HepG2 (cell line): ENCODE data around the gene CCDC73. TPM values are rescaled to one million over a fixed set of nuclear protein-coding genes. Genes with fewer than 3 reads are reported as not detected.

Experiments
- ATAC-seq: fragments of 200-7000 bp; cut with Tn5 transposase; 3 replicates; pipeline ENCODE4 v1.9.1; 2020; ENCODE audit warnings: mild to moderate bottlenecking, moderate library complexity
- Bru-seq: library from RNA; stranded (reverse); fragments of 400-500 nt; gene quantifications from one replicate; lab custom pipeline; 2021; lab: Mats Ljungman, UMichigan
- BruChase-seq, 2 experiments: library from RNA; stranded (reverse); fragments of 400-500 nt; gene quantifications; one replicate each; lab custom pipeline; 2021; lab: Mats Ljungman, UMichigan
- BruUV-seq: library from RNA; stranded (reverse); fragments of 400-500 nt; replicated peaks from 2 replicates; lab custom pipeline; 2021; lab: Mats Ljungman, UMichigan
- CTCF ChIA-PET: fragments of 300-600 bp; formaldehyde crosslinking; extraction: SDS; loops from one replicate; lab custom pipeline; 2021; ENCODE audit warnings: low total read pairs, inconsistent platforms, low intra/inter-chr PET ratio; lab: Yijun Ruan, JAX
- POLR2A ChIA-PET: fragments of 350-600 bp; sonication (Branson Sonifier 250); formaldehyde crosslinking; loops from one replicate; lab custom pipeline; 2020; ENCODE audit warnings: antibody characterized with exemption, inconsistent platforms; lab: Yijun Ruan, JAX
- DNase-seq: peaks from one replicate; pipeline ENCODE4 v3.0.0-alpha.2; 2015; ENCODE audit warnings: low spot score
- FAIRE-seq: peaks from 3 replicates; lab custom pipeline; 2011; peaks lifted over from hg19 to GRCh38; lab: Jason Lieb, UNC
- H2AFZ ChIP-seq: one replicate; pipeline ENCODE4 v1.6.1; 2011; ENCODE audit warnings: low read length, inconsistent platforms
- H3K27ac ChIP-seq: fragments of 300-600 bp; 3 replicates; pipeline ENCODE4 v1.8.0; 2011; ENCODE audit warnings: mixed run types, mild to moderate bottlenecking, mixed read lengths, low read length, inconsistent platforms; ENCODE audit not compliant: insufficient read depth; ENCODE audit errors: extremely low read length
- H3K27me3 ChIP-seq, 2 experiments: fragments of 200-600 bp in 1 of 2; 2 replicates in 1 of 2; 3 replicates in 1 of 2; pipeline versions ENCODE4 v1.6.0 to v1.8.0; 2011; ENCODE audit warnings: low read length in 2 of 2, mild to moderate bottlenecking in 2 of 2, moderate library complexity in 2 of 2, inconsistent platforms in 1 of 2; ENCODE audit not compliant: insufficient read depth in 2 of 2, control insufficient read depth in 1 of 2
- H3K36me3 ChIP-seq, 2 experiments: fragments of 200-600 bp in 1 of 2; replicated peaks in 1 of 2; 2 replicates in 1 of 2; 3 replicates in 1 of 2; pipeline versions ENCODE4 v1.5.1 to v1.8.0; 2011; ENCODE audit warnings: low read length in 2 of 2, inconsistent platforms in 1 of 2; ENCODE audit not compliant: insufficient read depth in 2 of 2, control insufficient read depth in 1 of 2
- H3K4me1 ChIP-seq: 2 replicates; pipeline ENCODE4 v1.5.1; 2012; ENCODE audit warnings: low read length, inconsistent platforms; ENCODE audit not compliant: insufficient read depth
- H3K4me2 ChIP-seq: 2 replicates; pipeline ENCODE4 v1.6.0; 2011; ENCODE audit warnings: low read depth, low read length, inconsistent platforms
- H3K4me3 ChIP-seq, 3 experiments: fragments of 200-600 bp in 1 of 3; sonication (generic), shearing (Covaris generic) in 1 of 3; replicated peaks in 1 of 3; 2 replicates each; pipeline ENCODE4 v1.5.1; 2011 to 2016; ENCODE audit warnings: low read length in 3 of 3, inconsistent platforms in 2 of 3, low read depth in 2 of 3, mild to moderate bottlenecking in 2 of 3, control low read depth in 1 of 3, mixed read lengths in 1 of 3; ENCODE audit not compliant: insufficient read depth in 1 of 3
- H3K79me2 ChIP-seq: one replicate; pipeline ENCODE4 v1.6.1; 2011; ENCODE audit warnings: low read length, inconsistent platforms; ENCODE audit not compliant: insufficient read depth
- H3K9ac ChIP-seq: 2 replicates; pipeline ENCODE4 v1.6.0; 2011; ENCODE audit warnings: mild to moderate bottlenecking, low read depth, low read length, inconsistent platforms; ENCODE audit not compliant: insufficient read depth
- H3K9me3 ChIP-seq: 2 replicates; pipeline ENCODE4 v1.5.1; 2012; ENCODE audit warnings: mild to moderate bottlenecking, low read length
- H4K20me1 ChIP-seq: 2 replicates; pipeline ENCODE4 v1.6.0; 2011; ENCODE audit warnings: inconsistent platforms, mild to moderate bottlenecking, low read length, moderate library complexity; ENCODE audit not compliant: insufficient read depth
- CBX2 ChIP-seq, 2 experiments: fragments of 200-600 bp in 1 of 2; sonication (generic); formaldehyde crosslinking in 1 of 2; IDR thresholded peaks; 2 replicates each; pipeline versions ENCODE4 v1.7.0 to v1.8.1; 2018 to 2022; ENCODE audit warnings: low read depth in 2 of 2, low read length in 1 of 2, mild to moderate bottlenecking in 1 of 2, missing genetic modification reagents in 1 of 2
- FOXP1 ChIP-seq, 2 experiments: fragments of 450-650 bp in 1 of 2; IDR thresholded peaks; 2 replicates each; pipeline ENCODE4 v1.6.1; 2017 to 2018; ENCODE audit warnings: antibody characterized with exemption in 1 of 2
- GTF2F1 ChIP-seq: fragments of 150-350 bp; IDR thresholded peaks from 2 replicates; pipeline ENCODE4 v1.6.1; 2014; ENCODE audit warnings: low read length
- HES4 ChIP-seq: sonication (generic); formaldehyde crosslinking; IDR thresholded peaks from 2 replicates; pipeline ENCODE4 v1.9.0; 2021; ENCODE audit warnings: mild to moderate bottlenecking, missing genetic modification reagents, borderline replicate concordance
- MXI1 ChIP-seq: IDR thresholded peaks from 3 replicates; pipeline ENCODE4 v1.6.1; 2012; ENCODE audit warnings: low read depth, low read length, inconsistent platforms, borderline replicate concordance
- RCOR2 ChIP-seq: IDR thresholded peaks from 2 replicates; pipeline ENCODE4 v1.6.1; 2016; ENCODE audit warnings: missing biosample characterization, missing genetic modification reagents
- SMARCE1 ChIP-seq: fragments of 450-650 bp; IDR thresholded peaks from 2 replicates; pipeline ENCODE4 v1.6.1; 2017; ENCODE audit warnings: borderline replicate concordance
- ZNF234 ChIP-seq: sonication (generic); formaldehyde crosslinking; conservative IDR thresholded peaks from 2 replicates; pipeline ENCODE4 v1.5.1; 2020; ENCODE audit warnings: mild to moderate bottlenecking, missing genetic modification reagents
- ZNF546 ChIP-seq: sonication (generic); formaldehyde crosslinking; conservative IDR thresholded peaks from 2 replicates; pipeline ENCODE4 v1.8.1; 2023; ENCODE audit warnings: mild to moderate bottlenecking, missing genetic modification reagents
- ZNF83 ChIP-seq: sonication (generic); formaldehyde crosslinking; IDR thresholded peaks from 2 replicates; pipeline ENCODE4 v1.4.0; 2020; ENCODE audit warnings: missing genetic modification reagents, mild to moderate bottlenecking, borderline replicate concordance
- ZNF841 ChIP-seq: sonication (generic); formaldehyde crosslinking; IDR thresholded peaks from 2 replicates; pipeline ENCODE4 v1.8.1; 2023; ENCODE audit warnings: missing genetic modification reagents, borderline replicate concordance
- WGBS: methylation state at CpG from one replicate; pipeline ENCODE4 v1.1.6; 2017; ENCODE audit warnings: low lambda C conversion rate; 5-methylcytosine and 5-hydroxymethylcytosine counted together
- in situ Hi-C: cut with HindIII; loops from 2 replicates; pipeline ENCODE4 v1.10.0; 2017; ENCODE audit warnings: low pct_unique_long_range_greater_than_20kb; ENCODE audit not compliant: extremely low pct_ligation_motif_present
- intact Hi-C: fragments of 100-400 bp; cut with micrococcal nuclease; formaldehyde crosslinking; loops from one replicate; pipeline ENCODE4 v1.10.0; 2022; ENCODE audit not compliant: unreplicated experiment
- long read RNA-seq, 2 experiments: library from RNA in 1 of 2; library from polyadenylated mRNA in 1 of 2; stranded (forward) in 1 of 2; unstranded in 1 of 2; transcript quantifications; one replicate each; pipeline ENCODE4 v2.0.0, GENCODE V29; 2019 to 2022
- polyA minus RNA-seq, 3 experiments: library from RNA; depleted of rRNA, polyadenylated mRNA; stranded (reverse); fragments of >200 nt; gene quantifications; 2 replicates each; pipeline ENCODE4 v1.2.3, GENCODE V29; 2011; ENCODE audit warnings: low replicate concordance in 1 of 3
- polyA plus RNA-seq, 8 experiments: library from polyadenylated mRNA; depleted of rRNA in 3 of 8; stranded (reverse) in 7 of 8; unstranded in 1 of 8; fragments of >200 nt; fragmentation: Illumina TruSeq in 4 of 8; extraction: Trizol in 4 of 8; gene quantifications; 2 replicates each; pipeline versions ENCODE4 v1.2.1 to v1.2.3, GENCODE V29; 2011 to 2016; ENCODE audit warnings: low read depth in 4 of 8, missing spikeins in 1 of 8, mixed read lengths in 1 of 8; ENCODE audit not compliant: insufficient read depth in 1 of 8
- total RNA-seq, 5 experiments: library from RNA; depleted of rRNA; stranded (reverse); fragments of >200 nt; fragmentation: Illumina TruSeq; extraction: Trizol; gene quantifications; 2 replicates each; pipeline ENCODE4 v1.2.3, GENCODE V29; 2016; ENCODE audit warnings: low read depth in 1 of 5
- TF ChIP-seq, protein P1 (sequence below): sonication (generic); formaldehyde crosslinking; IDR thresholded peaks from 2 replicates; pipeline ENCODE4 v1.8.1; 2023; ENCODE audit warnings: mild to moderate bottlenecking, missing genetic modification reagents
- TF ChIP-seq, protein P2 (sequence below): sonication (generic); formaldehyde crosslinking; IDR thresholded peaks from 2 replicates; pipeline ENCODE4 v1.4.0; 2020; ENCODE audit warnings: mild to moderate bottlenecking, missing genetic modification reagents
- TF ChIP-seq, protein P3 (sequence below): sonication (generic); formaldehyde crosslinking; IDR thresholded peaks from 2 replicates; pipeline ENCODE4 v1.4.0; 2020; ENCODE audit warnings: missing genetic modification reagents

Gene CCDC73
- total RNA-seq (2016; rRNA removed; fragmentation: Illumina TruSeq; extraction: Trizol) = 0.08 and 0.11 TPM in 2 replicates
- not detected in 2 replicates for total RNA-seq (2016; cell fraction: cytosol; rRNA removed; fragmentation: Illumina TruSeq; extraction: Trizol; ENCODE audit: low read depth)
- 0.06 and 0.21 TPM in 2 replicates for total RNA-seq (2016; cell fraction: insoluble cytoplasmic fraction; rRNA removed; fragmentation: Illumina TruSeq; extraction: Trizol)
- total RNA-seq (2016; cell fraction: membrane; rRNA removed; fragmentation: Illumina TruSeq; extraction: Trizol) = 0.22 TPM in 1 of 2 replicates, not detected in the other
- total RNA-seq (2016; cell fraction: nucleus; rRNA removed; fragmentation: Illumina TruSeq; extraction: Trizol) = 0.31 and 0.60 TPM in 2 replicates
- 0.01 TPM in 2 replicates for polyA plus RNA-seq (2011; rRNA removed)
- polyA plus RNA-seq (2011; cell fraction: cytosol; rRNA removed) = 0.03 TPM in 1 of 2 replicates, not detected in the other
- polyA plus RNA-seq (2011; cell fraction: nucleus; rRNA removed) = 0.03 TPM in 1 of 2 replicates, not detected in the other
- 0.09 and 0.17 TPM in 2 replicates for polyA plus RNA-seq (2012)
- not detected in 2 replicates for polyA plus RNA-seq (2016; cell fraction: cytosol; fragmentation: Illumina TruSeq; extraction: Trizol; ENCODE audit: low read depth)
- polyA plus RNA-seq (2016; cell fraction: insoluble cytoplasmic fraction; fragmentation: Illumina TruSeq; extraction: Trizol; ENCODE audit: low read depth) = 0.08 TPM in 1 of 2 replicates, not detected in the other
- polyA plus RNA-seq (2016; cell fraction: membrane; fragmentation: Illumina TruSeq; extraction: Trizol; ENCODE audit: low read depth) = not detected in 2 replicates
- 0.15 and 0.20 TPM in 2 replicates for polyA plus RNA-seq (2016; cell fraction: nucleus; fragmentation: Illumina TruSeq; extraction: Trizol; ENCODE audit: insufficient read depth, low read depth)
- 0.07 TPM in 1 of 2 replicates, not detected in the other for polyA minus RNA-seq (2011; rRNA and poly(A)+ RNA removed; ENCODE audit: low replicate concordance)
- not detected in 2 replicates for polyA minus RNA-seq (2011; cell fraction: cytosol; rRNA and poly(A)+ RNA removed)
- polyA minus RNA-seq (2011; cell fraction: nucleus; rRNA and poly(A)+ RNA removed) = 0.25 and 0.26 TPM in 2 replicates
- percentile 27 among the genes with signal in this experiment for Bru-seq, nascent RNA
- BruChase-seq, experiment 1, labeled RNA remaining after a 6-hour chase = percentile 31 among the genes with signal in this experiment
- BruChase-seq, experiment 2, labeled RNA remaining after a 2-hour chase = percentile 35 among the genes with signal in this experiment
- long read RNA-seq, experiment 1 = 0 reads
- long read RNA-seq, experiment 2 = 0 reads

DNA sequence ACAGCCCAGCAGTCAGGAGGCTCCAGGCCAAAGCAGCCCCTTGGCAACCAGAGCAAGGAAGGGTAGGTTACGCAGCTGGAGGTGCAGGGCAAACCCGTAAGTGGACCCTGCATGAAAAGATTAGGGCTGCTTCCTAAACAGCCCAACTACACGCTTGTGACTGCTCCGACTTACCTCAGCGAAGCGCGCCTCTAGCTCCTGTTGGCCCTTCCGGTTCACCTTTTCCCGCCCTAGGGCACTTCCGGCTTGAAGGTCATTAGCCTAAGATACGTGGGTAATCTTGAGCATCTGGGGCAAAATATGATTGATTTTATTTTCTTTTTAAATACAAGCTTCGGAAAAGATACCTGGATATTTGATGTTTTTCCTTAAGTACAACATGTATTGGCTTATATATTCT, at the start of gene CCDC73:
Gene CCDC73 (minus strand): TSS at position 224 of the 400 bp plus-strand sequence. CDS start 34,419 bp downstream, outside the sequence.
- in situ Hi-C loops (loop anchor here (5.0 kb wide), 1 partner anchor 82 kb away; no protein-coding TSS in a partner anchor), intact Hi-C loops (loop anchor here (5.0 kb wide), 1 partner anchor 362 kb away; no protein-coding TSS in a partner anchor)
- Histone ChIP-seq H3K79me2 (no peaks in the 10 kb centered on the region), H3K4me1 (no peaks in the 10 kb centered on the region), H3K9ac (no peak within 1 kb of the TSS), H4K20me1 (no peaks in the 10 kb centered on the region), H3K27ac (no peak within 1 kb of the TSS), H3K4me2 (no peak within 1 kb of the TSS), H3K27me3 (peaks cover 0 to 5% of the 10 kb centered on the region in 2 experiments; a peak in 2 of 5 replicates), H3K4me3 (no peak within 1 kb of the TSS), H2AFZ (no peak within 1 kb of the TSS), H3K9me3 (no peaks in the 10 kb centered on the region), H3K36me3 (no peaks in the 10 kb centered on the region)
- no peak for FAIRE-seq
- DNase-seq = no peak
- 67% methylated on average over 12 of the region's 12 CpGs for WGBS
- no peak for ATAC-seq
- CTCF ChIA-PET = no interaction called here
- POLR2A ChIA-PET = no interaction called here
- no TSS peak for BruUV-seq
- TF ChIP-seq GTF2F1 = no peak
- no peak for TF ChIP-seq ZNF83
- no peak for TF ChIP-seq CBX2 (IDR thresholded peaks at IDR 0.05; ENCODE audit: low read depth, low read length)
- no peak for TF ChIP-seq CBX2 (CRISPR knock-in tag; IDR thresholded peaks at IDR 0.05; ENCODE audit: low read depth)
- TF ChIP-seq FOXP1 (IDR thresholded peaks at IDR 0.05) = no peak
- no peak for TF ChIP-seq FOXP1 (CRISPR knock-in tag; IDR thresholded peaks at IDR 0.05)
- TF ChIP-seq SMARCE1 = no peak
- no peak for TF ChIP-seq ZNF234 (CRISPR knock-in tag)
- TF ChIP-seq, protein P1, sequence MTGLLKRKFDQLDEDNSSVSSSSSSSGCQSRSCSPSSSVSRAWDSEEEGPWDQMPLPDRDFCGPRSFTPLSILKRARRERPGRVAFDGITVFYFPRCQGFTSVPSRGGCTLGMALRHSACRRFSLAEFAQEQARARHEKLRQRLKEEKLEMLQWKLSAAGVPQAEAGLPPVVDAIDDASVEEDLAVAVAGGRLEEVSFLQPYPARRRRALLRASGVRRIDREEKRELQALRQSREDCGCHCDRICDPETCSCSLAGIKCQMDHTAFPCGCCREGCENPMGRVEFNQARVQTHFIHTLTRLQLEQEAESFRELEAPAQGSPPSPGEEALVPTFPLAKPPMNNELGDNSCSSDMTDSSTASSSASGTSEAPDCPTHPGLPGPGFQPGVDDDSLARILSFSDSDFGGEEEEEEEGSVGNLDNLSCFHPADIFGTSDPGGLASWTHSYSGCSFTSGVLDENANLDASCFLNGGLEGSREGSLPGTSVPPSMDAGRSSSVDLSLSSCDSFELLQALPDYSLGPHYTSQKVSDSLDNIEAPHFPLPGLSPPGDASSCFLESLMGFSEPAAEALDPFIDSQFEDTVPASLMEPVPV (CRISPR knock-in tag) = no peak
- no peak for TF ChIP-seq RCOR2
- TF ChIP-seq, protein P2, sequence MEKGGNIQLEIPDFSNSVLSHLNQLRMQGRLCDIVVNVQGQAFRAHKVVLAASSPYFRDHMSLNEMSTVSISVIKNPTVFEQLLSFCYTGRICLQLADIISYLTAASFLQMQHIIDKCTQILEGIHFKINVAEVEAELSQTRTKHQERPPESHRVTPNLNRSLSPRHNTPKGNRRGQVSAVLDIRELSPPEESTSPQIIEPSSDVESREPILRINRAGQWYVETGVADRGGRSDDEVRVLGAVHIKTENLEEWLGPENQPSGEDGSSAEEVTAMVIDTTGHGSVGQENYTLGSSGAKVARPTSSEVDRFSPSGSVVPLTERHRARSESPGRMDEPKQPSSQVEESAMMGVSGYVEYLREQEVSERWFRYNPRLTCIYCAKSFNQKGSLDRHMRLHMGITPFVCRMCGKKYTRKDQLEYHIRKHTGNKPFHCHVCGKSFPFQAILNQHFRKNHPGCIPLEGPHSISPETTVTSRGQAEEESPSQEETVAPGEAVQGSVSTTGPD (CRISPR knock-in tag) = no peak
- no peak for TF ChIP-seq ZNF546 (CRISPR knock-in tag)
- no peak for TF ChIP-seq HES4 (CRISPR knock-in tag)
- no peak for TF ChIP-seq MXI1
- TF ChIP-seq ZNF841 (CRISPR knock-in tag) = no peak
- TF ChIP-seq, protein P3, sequence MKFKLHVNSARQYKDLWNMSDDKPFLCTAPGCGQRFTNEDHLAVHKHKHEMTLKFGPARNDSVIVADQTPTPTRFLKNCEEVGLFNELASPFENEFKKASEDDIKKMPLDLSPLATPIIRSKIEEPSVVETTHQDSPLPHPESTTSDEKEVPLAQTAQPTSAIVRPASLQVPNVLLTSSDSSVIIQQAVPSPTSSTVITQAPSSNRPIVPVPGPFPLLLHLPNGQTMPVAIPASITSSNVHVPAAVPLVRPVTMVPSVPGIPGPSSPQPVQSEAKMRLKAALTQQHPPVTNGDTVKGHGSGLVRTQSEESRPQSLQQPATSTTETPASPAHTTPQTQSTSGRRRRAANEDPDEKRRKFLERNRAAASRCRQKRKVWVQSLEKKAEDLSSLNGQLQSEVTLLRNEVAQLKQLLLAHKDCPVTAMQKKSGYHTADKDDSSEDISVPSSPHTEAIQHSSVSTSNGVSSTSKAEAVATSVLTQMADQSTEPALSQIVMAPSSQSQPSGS (CRISPR knock-in tag) = no peak
